Fibroblast of villous mesenchyme (primary cell): ENCODE results near the gene SLC13A4. TPM values are rescaled to one million over a fixed set of nuclear protein-coding genes. Genes with fewer than 3 reads are reported as not detected.
A peak's percentile ranks its signal among the peaks of the same experiment; 100 is the strongest.

Experiments
- DNase-seq: peaks from one replicate; pipeline ENCODE4 v3.0.0-alpha.2; 2010; ENCODE audit warnings: low read depth
- H3K4me3 ChIP-seq: 2 replicates; pipeline ENCODE4 v1.5.1; 2011; ENCODE audit warnings: low read depth, mild to moderate bottlenecking, low read length
- total RNA-seq: library from RNA; depleted of rRNA; stranded (reverse); fragments of >200 nt; gene quantifications from 2 replicates; pipeline ENCODE4 v1.2.3, GENCODE V29; 2012
- TF ChIP-seq, protein P1 (sequence below): IDR thresholded peaks from 2 replicates; pipeline ENCODE4 v1.5.1; 2012; ENCODE audit warnings: low read depth, mild to moderate bottlenecking, low read length; ENCODE audit not compliant: insufficient read depth

The SLC13A4 gene
- total RNA-seq, 1 donor, result not detected

DNA sequence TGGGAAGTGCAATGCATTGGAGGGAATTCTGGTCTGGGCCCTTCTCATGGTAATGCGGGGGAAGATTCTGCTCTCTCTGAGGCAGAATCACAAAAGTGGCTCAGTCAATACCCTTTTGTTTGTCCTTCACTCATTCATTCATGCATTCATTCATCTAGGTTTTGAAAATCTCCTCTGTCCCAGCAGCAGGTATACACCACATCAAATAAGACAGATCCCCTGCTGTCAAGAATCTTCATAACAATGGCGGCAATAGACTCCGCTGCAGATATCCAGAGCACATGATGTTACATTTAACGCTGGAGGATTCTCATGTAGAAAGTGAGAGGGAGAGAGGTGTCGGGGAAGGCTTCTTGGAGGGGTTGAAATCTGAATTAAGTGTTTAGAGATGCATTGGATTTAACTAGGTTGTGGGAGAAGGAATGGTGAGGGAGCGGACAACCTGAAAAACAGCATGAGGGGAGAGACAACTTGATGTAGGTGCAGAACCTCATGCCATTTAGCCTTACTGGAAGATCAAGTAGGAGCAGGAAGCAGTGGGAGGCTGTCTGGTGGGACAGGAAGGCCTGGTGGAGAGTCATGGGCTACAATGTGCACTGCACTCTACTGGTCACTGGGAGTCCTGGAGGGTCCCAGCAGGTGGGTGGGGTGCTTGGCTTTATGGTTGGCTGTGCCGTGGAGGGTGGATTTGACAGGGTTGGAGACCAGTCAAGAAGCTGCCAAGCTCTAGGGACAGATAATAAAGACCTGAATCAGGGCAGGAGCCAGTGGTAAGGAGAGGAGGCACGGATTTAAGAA, 25.8 kb upstream of the SLC13A4 start:
- no peak for DNase-seq
- no peak overlapping the region for H3K4me3 ChIP-seq
- TF ChIP-seq, protein P1, sequence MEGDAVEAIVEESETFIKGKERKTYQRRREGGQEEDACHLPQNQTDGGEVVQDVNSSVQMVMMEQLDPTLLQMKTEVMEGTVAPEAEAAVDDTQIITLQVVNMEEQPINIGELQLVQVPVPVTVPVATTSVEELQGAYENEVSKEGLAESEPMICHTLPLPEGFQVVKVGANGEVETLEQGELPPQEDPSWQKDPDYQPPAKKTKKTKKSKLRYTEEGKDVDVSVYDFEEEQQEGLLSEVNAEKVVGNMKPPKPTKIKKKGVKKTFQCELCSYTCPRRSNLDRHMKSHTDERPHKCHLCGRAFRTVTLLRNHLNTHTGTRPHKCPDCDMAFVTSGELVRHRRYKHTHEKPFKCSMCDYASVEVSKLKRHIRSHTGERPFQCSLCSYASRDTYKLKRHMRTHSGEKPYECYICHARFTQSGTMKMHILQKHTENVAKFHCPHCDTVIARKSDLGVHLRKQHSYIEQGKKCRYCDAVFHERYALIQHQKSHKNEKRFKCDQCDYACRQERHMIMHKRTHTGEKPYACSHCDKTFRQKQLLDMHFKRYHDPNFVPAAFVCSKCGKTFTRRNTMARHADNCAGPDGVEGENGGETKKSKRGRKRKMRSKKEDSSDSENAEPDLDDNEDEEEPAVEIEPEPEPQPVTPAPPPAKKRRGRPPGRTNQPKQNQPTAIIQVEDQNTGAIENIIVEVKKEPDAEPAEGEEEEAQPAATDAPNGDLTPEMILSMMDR, result no peak

DNA sequence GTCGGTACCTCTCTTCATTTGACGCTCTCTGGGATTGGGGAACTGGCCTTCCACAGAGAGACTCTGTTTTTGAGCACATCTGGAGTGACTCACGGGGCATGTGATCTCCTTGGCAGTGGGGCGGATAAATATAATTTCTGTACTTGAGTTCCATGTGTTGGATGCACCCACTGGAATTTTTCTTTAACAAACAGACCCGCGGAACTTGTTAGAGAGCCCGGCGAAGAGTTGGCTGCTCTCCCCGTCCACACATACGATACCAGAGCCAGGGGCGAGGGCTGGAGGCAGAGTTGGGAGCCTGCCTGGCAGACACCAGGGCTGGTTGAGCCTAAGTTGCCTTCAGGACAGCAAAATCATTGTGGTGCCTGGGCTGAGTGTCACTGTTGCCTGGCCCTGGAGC, 20.8 kb upstream of the SLC13A4 start, which contains the start of gene FAM180A:
Gene FAM180A (minus strand): TSS at position 44 of the 400 bp plus-strand sequence. CDS start 233 bp downstream, outside the sequence.
- TF ChIP-seq, protein P1, result no peak
- H3K4me3 ChIP-seq, result no peak within 1 kb of the TSS

DNA sequence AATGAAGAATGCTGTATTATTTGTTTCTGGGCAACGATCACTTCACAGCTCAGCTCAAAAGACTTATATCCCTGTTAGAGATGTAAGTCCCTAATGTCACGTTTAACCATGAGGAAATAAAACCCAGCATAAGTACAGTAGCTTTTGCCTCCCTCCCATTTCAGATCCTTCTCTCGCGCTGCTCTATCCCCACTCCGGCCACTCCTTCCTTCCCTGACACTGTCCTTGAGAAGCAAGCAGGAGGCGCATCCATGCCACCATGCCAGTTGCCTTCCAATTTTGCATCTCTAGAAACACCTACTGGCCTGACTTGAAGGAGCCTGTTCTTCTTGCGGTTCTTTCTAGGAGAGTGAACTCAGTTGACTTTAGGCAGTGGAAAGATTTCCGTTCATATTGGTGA, 19.4 kb upstream of the SLC13A4 start:
- TF ChIP-seq, protein P1, result no peak
- H3K4me3 ChIP-seq, result no peak overlapping the region
- DNase-seq, result no peak

More for the DNA sequence above, 20.8 kb upstream of the SLC13A4 start, which contains the start of gene FAM180A:
- peak; percentile 82 for DNase-seq

DNA sequence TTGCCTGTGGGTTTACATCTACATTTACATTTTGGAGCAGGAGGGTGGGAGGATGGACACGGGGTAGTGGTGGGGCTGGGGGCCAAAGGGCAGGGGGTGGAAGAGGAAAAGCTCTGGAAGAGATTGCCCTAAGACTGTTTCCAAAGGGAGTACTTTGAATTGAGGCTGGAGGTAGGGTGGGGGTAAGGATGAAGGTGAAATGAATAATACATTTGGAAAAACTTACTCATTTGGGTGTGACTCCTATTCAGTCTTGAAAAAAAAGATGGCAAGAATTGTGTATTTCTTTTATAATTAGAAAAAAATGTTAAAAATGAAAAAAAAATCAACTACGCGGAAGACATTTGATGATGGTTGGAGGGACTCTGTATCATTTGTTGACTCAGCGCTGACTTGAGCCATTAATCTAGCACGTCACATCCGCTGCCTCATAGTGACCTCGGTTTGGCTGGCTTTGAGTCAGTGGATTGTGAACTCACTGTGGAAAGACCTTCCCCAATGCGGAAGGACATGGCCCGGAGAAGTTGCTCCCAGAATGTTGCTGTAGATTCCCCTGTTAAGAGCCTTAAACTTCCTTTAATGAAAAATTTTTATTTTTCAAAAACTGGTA, 17.8 kb upstream of the SLC13A4 start:
- TF ChIP-seq, protein P1, result no peak
- no peak overlapping the region for H3K4me3 ChIP-seq

DNA sequence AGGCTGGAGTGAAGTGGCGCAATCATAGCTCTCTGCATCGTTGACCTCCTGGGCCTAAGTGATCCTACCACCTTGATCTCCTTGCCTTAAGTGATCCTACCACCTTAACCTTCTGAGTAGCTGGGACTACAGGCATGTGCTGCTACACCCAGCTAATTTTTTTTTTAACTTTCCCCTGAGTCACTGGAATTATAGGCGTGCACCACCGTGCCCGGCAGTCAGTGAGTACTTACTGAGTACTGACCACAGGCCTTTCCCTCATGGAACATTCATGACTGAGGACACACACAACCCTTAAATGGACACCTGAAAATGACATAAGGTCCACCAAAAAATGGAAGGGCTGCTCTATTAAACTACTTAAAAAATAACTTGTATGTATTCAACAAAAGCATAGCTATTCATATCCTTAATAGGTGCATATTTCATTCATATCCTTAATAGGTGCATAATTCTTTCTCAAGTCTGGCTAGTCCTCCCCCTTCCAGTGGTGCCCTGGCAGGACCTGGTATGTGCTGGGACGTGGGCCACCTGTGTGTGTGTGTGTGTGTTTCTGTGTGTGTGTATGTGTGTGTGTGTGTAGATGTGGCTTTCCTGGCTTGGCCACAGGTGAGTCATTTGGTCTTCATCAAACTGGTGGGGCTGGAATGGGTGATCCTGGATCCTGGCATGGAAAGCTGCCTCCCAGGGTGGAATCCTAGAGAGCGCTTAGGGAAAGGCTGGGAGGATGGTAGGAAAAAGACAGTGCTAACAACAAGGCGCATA, 17.1 kb upstream of the SLC13A4 start:
- TF ChIP-seq, protein P1, result no peak
- peak; percentile 30 for DNase-seq
- no peak overlapping the region for H3K4me3 ChIP-seq

More for the DNA sequence above, 17.8 kb upstream of the SLC13A4 start:
- peak; percentile 82 for DNase-seq

DNA sequence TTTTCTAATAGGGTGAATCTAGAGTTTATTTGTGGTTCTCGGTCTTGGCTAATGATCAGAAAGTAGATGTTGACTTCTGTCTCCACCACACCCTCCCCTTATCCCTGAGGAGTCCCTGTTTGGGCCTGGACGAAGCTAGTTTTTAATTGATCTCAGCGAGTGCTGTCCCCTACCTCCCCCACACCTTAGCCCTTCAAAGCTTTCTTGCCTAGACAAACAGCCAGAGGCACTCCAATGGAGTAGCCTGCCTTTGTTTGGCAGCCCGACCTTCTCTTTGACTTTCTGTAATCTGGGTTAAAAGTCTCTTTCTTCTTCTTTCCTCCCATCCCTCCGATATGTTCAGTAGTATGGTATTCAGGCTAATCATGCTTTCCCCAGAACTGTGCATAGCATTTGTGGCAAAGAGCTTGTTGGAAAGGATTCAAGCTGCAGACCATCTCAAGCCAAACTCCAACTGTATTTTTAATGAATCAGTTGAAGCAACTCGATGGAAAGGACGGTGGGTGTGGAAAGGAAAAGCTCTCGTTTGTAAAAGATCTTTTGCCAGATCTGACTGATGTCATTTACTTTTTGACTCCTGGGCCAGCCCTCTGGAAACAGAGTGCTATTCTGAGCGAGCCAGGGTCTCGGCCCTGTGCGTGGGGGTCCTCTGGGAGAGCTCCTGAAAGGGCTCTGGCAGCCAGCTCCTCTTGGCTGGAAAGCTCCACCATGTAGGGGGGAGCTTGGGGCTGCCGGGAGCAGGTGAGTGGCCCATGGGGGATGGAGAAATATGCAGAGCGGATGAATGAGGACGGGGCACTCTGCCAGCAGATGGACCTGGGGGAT, 16.1 kb upstream of the SLC13A4 start:
- DNase-seq, result no peak
- H3K4me3 ChIP-seq, result no peak overlapping the region
- TF ChIP-seq, protein P1, result no peak
